Measurements from ENCODE around the gene CCDC134.

GRCh38 chr22:41782751-41783150, 17.7 kb upstream of the CCDC134 start:
- no peak for TF ChIP-seq CTCF (IDR thresholded peaks at IDR 0.05)
- no peak for TF ChIP-seq REST (IDR thresholded peaks at IDR 0.05; ENCODE audit: insufficient read depth in 1 of 2, low read depth in 2 of 2, low read length in 1 of 2)
